GM19324 (cell line): Measurements from ENCODE around the gene CPAMD8.
"Not testable (repeated sequence)": the region's sequence is repeated elsewhere in the genome, so short reads cannot be mapped to it uniquely, and the experiment has no call there.

Experiments used
- ATAC-seq: cut with Tn5 transposase; IDR thresholded peaks from one replicate; pipeline ENCODE4 v1.9.1; 2021; ENCODE audit warnings: mild to moderate bottlenecking, moderate library complexity; ENCODE audit not compliant: unreplicated experiment, low FRiP score

The CPAMD8 gene

GRCh38 chr19:17043744-17044143 lies 17.1 kb upstream of the CPAMD8 start:
- no peak for ATAC-seq

- ATAC-seq: no peak
These were observed 15.4 kb upstream of the CPAMD8 start for GRCh38 chr19:17041976-17042375.

- ATAC-seq: no peak
These were observed 11.4 kb upstream of the CPAMD8 start for GRCh38 chr19:17037966-17038500.

- ATAC-seq: no peak
These were observed 10.6 kb upstream of the CPAMD8 start for GRCh38 chr19:17037184-17037583.

GRCh38 chr19:17036640-17037039 lies 10.0 kb upstream of the CPAMD8 start:
- no peak for ATAC-seq

DNA sequence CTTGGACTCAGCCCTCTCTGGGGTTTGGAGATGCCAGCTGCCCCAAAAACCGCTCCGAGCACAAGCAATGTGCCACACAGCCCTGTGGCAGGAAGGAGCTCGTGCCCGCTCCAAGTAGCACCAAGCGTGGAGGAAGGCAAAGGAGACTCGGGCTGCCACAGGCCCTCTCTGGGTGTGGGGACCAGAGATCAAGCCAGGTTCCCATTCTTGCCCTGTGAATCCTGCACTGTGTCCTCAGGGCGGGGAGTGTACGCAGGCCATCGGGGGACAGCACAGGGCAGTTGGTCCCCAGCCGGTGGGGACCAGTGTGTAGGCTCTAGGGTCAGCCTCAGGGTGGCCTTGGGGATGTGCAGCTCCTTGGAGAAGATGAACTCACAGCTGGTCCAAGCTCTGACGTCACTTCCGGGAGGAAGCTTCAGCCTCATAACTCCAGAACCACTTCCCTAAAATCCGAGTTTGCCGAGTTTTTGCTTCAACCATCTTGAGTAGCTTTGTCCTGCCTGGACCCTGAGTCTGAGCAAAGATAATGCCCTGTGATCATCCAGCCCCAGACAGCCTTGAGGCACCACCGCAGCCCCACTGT lies 9.3 kb upstream of the CPAMD8 start:
- ATAC-seq: no peak

GRCh38 chr19:17031741-17032140 lies 5.1 kb upstream of the CPAMD8 start:
- no peak for ATAC-seq

GRCh38 chr19:17027535-17027975 lies 945 bp upstream of the CPAMD8 start:
- no peak for ATAC-seq

DNA sequence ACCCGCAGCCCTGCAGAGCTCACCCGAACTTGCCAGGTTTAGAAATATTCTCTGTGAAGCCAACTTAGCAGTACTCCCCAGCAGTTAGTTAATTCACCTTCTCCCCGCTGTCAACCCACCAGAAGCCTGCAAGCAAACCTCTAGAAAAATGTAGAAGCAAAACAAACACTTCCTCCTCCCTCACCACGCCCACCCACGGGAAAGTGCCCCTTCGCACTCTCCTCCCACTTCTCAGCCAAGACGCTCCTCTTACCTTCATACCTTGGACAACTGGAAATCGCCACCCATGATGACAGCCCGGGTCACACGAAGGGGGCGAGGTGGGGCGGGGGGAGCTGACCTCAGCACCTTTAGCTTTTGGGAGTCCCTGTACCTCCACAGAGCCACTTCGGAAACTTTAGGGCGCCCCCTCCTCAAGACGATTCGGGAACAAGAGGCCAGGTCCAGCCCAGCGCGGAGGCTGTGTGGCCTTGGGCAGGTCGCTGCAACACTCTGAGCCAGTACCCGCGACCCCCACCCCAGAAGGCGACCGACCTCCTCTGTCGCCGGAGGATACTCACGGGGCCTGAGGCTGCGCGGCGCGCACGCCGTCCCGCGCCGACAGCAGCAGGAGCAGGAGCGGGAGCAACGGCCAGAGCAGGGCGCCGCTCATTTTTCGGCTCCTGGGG lies 485 bp downstream of the CPAMD8 start:
- ATAC-seq: no peak

DNA sequence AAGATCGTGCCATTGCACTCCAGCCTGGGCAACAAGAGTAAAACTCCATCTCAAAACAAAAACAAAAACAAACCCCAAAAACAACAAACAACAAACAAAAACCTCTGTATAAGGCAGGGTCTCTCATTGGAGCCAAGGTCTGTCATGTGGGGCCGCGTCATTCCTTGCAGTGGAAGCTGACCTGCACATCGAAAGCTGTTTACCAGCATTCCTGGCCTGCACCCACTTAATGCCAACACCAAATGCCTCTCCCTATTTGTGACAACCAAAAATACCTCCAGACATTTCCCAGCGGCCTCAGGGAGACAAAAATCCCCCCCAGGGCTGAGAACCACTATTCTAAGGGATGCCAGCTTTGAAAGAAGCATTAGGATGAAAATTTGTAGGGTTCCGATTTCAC lies 1.2 kb downstream of the CPAMD8 start:
- no peak for ATAC-seq

- not testable (repeated sequence) for ATAC-seq
These were observed 1.7 kb downstream of the CPAMD8 start for GRCh38 chr19:17024941-17025340.

DNA sequence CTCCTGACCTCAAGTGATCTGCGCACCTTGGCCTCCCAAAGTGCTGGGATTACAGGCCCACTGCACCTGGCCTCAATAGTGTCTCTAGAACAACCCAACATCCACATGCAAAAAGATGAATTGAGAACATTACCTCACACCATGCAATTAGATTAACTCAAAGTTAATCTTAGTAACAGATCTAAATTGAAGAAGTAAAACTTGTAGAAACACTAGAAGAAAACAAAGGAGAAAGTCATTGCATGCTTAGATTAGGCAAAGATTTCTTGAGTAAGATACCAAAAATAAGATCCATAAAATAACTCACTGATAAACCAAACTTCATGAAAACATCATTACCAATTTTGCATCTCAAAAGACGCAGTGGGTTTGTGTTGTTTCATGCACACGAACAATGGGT lies 2.8 kb downstream of the CPAMD8 start:
- no peak for ATAC-seq

GRCh38 chr19:17022738-17023137 lies 3.9 kb downstream of the CPAMD8 start:
- no peak for ATAC-seq

DNA sequence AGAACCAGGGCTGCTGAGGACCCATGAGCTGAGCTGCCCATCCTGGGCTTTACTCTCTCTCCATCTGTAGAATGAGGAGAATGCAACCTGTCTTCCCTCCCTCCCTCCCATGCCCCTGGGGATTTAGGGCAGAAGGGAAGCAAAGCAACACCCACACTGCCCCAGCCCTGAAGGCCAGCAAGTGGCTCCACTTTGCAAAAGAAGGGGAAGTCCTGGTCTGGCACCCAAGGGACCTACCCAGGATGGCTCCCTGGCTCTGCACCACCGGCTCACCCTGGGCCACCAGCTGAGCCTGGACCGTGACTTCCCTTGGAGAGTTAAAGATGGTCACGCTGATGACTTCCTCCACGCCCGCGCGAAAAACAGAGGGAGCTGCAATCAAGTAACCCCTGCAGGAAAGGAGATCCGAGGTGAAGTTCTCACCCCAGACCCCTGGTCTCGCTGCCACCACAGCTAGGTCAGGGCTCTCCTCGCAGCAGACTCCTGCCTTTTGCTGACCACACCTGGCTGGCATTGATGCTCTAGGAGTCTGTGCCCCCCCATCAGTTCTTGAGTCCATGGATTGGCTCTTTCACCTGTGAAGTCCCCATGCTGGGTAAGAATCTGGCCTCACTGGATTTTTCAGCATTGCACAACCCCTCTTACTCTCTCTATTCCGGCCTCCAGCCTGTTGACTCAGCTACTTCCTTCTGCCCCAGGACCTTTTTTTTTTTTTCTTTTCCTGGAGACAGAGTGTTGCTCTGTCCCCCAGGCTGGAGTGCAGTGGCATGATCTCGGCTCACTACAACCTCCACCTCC lies 4.6 kb downstream of the CPAMD8 start:
- ATAC-seq: no peak

- no peak for ATAC-seq
These were observed 5.3 kb downstream of the CPAMD8 start for GRCh38 chr19:17021328-17021727.

- ATAC-seq: no peak
These were observed 5.8 kb downstream of the CPAMD8 start for GRCh38 chr19:17020823-17021222.

DNA sequence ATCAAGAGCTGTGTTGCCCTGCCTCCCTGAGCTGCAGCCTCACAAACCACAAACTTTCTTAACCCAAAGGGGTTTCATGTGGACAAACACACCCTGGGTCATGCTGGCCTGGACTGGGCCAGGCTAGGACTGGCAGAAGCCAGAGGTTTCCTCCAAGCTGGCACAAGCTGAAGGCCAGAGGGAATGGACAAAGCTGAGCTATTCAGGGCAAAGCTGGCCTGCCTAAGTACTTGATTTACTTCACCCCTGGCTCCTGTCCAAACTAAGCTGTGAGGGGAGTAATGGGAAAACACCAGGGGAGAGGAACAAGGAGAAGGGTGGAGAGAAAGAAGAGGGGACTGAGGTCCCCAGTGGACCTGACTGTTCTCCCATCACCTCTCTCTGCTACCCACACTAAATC lies 6.2 kb downstream of the CPAMD8 start:
- no peak for ATAC-seq

- not testable (repeated sequence) for ATAC-seq
These were observed 12.3 kb downstream of the CPAMD8 start for GRCh38 chr19:17014212-17014861.

GRCh38 chr19:17011485-17011884 lies 15.1 kb downstream of the CPAMD8 start:
- no peak for ATAC-seq

GRCh38 chr19:17006579-17006978 lies 20.0 kb downstream of the CPAMD8 start:
- ATAC-seq: no peak

GRCh38 chr19:17005000-17005399 lies 21.6 kb downstream of the CPAMD8 start:
- ATAC-seq: no peak
